Measurements from ENCODE around the gene ALDH7A1.

ALDH7A1 gene

DNA sequence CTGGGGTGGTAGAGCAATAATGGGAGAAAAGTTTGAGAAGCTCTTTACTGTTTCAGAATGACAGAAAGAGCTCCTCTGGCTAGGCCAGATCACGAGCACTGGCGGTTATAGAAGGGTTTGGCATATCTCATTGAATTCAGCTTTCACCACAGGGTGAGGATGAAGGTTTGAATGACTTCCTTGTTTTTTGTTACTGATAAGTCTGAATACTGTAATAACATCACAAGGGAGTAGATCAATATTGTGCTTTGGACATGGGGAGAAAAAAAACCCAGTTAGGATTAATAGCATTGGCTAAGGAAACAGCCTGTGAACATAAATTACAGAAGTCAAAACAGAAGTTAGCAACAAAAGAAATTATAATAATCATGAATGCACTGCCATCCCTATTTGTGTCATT lies 15.1 kb upstream of the ALDH7A1 start:
- H4K20me1 ChIP-seq (ENCODE audit: control insufficient read depth, insufficient read depth, low read depth, low read length): peaks cover 5% of the 10 kb centered on the region; the same call in 1 of the 2 replicates
- peaks cover 91% of the 10 kb centered on the region for H3K36me3 ChIP-seq (ENCODE audit: control insufficient read depth, low read length)

DNA sequence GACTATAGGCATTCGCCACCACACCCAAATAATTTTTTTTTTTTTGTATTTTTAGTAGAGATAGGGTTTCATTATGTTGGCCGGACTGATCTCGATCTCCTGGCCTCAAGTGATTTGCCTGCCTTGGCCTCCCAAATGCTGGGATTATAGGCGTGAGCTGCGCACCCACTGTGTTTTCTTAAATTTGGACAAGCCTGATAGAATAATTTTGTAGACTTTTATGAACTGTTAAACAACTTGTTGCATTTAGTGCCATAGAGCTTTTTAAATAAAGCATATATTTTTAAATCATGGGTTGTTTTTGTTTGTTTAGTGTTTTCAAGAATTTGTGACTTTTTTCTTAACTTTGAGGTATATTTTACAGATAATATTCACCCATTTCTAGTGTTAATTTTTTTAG lies 10.5 kb upstream of the ALDH7A1 start:
- H3K79me2 ChIP-seq (ENCODE audit: control insufficient read depth, low read length): peaks cover 96% of the 10 kb centered on the region
- H3K4me3 ChIP-seq (ENCODE audit: low read length): peak overlapping the region; percentile 40
- H4K20me1 ChIP-seq (ENCODE audit: control insufficient read depth, insufficient read depth, low read depth, low read length): peaks cover 10% of the 10 kb centered on the region; the same call in 1 of the 2 replicates
- H3F3A ChIP-seq (ENCODE audit: control insufficient read depth, insufficient read depth): 0 out of 2 replicates have a peak, but pooled peaks cover 4% of the 10 kb centered on the region
- TF ChIP-seq, protein P1, sequence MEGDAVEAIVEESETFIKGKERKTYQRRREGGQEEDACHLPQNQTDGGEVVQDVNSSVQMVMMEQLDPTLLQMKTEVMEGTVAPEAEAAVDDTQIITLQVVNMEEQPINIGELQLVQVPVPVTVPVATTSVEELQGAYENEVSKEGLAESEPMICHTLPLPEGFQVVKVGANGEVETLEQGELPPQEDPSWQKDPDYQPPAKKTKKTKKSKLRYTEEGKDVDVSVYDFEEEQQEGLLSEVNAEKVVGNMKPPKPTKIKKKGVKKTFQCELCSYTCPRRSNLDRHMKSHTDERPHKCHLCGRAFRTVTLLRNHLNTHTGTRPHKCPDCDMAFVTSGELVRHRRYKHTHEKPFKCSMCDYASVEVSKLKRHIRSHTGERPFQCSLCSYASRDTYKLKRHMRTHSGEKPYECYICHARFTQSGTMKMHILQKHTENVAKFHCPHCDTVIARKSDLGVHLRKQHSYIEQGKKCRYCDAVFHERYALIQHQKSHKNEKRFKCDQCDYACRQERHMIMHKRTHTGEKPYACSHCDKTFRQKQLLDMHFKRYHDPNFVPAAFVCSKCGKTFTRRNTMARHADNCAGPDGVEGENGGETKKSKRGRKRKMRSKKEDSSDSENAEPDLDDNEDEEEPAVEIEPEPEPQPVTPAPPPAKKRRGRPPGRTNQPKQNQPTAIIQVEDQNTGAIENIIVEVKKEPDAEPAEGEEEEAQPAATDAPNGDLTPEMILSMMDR (IDR thresholded peaks at IDR 0.05; ENCODE audit: low read depth, low read length, poor library complexity, severe bottlenecking): no peak
- no peak for TF ChIP-seq EZH2phosphoT487 (IDR thresholded peaks at IDR 0.05; ENCODE audit: borderline replicate concordance, low read length)
- H3K27ac ChIP-seq (ENCODE audit: low read depth, low read length): no peak overlapping the region
- H3K9me3 ChIP-seq (ENCODE audit: control insufficient read depth, insufficient read depth, low read length): no peaks in the 10 kb centered on the region
- peak overlapping the region; percentile 50 for H3K4me2 ChIP-seq (ENCODE audit: low read length)
- peaks cover 68% of the 10 kb centered on the region for H3K4me1 ChIP-seq (ENCODE audit: control insufficient read depth, low read length)
- no peaks in the 10 kb centered on the region for H3K9me2 ChIP-seq (replicated peaks; ENCODE audit: control insufficient read depth, low read length)
- no peaks in the 10 kb centered on the region for H3K27me3 ChIP-seq (ENCODE audit: control insufficient read depth, low read length)
- peaks cover 77% of the 10 kb centered on the region for H3K36me3 ChIP-seq (ENCODE audit: control insufficient read depth, low read length)

More for the DNA sequence above, 15.1 kb upstream of the ALDH7A1 start:
- Histone ChIP-seq H3K4me1 (ENCODE audit: control insufficient read depth, low read length) (peaks cover 71% of the 10 kb centered on the region), H3K9me3 (ENCODE audit: control insufficient read depth, insufficient read depth, low read length) (no peaks in the 10 kb centered on the region), H3K4me2 (ENCODE audit: low read length) (peak overlapping the region; percentile 24; the same call in 1 of the 2 replicates), H3F3A (ENCODE audit: control insufficient read depth, insufficient read depth) (0 out of 2 replicates have a peak, but pooled peaks cover 3% of the 10 kb centered on the region), H3K9me2 (replicated peaks; ENCODE audit: control insufficient read depth, low read length) (no peaks in the 10 kb centered on the region), H3K27ac (ENCODE audit: low read depth, low read length) (no peak overlapping the region), H3K27me3 (ENCODE audit: control insufficient read depth, low read length) (no peaks in the 10 kb centered on the region), H3K79me2 (ENCODE audit: control insufficient read depth, low read length) (peaks cover 97% of the 10 kb centered on the region), H3K4me3 (ENCODE audit: low read length) (no peak overlapping the region)
- no peak for TF ChIP-seq EZH2phosphoT487 (IDR thresholded peaks at IDR 0.05; ENCODE audit: borderline replicate concordance, low read length)
- TF ChIP-seq, protein P1 (IDR thresholded peaks at IDR 0.05; ENCODE audit: low read depth, low read length, poor library complexity, severe bottlenecking): no peak

DNA sequence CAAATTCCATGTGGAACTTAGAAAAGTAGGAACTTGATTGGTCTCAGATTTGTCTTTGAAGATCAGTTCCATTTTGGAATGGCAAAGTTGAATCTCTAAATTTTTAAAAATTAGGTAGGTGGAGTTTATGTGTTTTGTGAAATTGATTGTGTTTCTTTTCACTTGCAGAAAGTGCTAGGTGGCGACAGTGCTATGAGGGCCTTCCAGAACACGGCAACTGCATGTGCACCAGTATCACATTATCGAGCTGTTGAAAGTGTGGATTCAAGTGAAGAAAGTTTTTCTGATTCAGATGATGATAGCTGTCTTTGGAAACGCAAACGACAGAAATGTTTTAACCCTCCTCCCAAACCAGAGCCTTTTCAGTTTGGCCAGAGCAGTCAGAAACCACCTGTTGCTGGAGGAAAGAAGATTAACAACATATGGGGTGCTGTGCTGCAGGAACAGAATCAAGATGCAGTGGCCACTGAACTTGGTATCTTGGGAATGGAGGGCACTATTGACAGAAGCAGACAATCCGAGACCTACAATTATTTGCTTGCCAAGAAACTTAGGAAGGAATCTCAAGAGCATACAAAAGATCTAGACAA lies 8.5 kb upstream of the ALDH7A1 start:
- Histone ChIP-seq H3K9me3 (ENCODE audit: control insufficient read depth, insufficient read depth, low read length) (peaks cover 3% of the 10 kb centered on the region), H3K4me2 (ENCODE audit: low read length) (peak overlapping the region; percentile 62), H3K79me2 (ENCODE audit: control insufficient read depth, low read length) (peaks cover 78% of the 10 kb centered on the region), H3K4me3 (ENCODE audit: low read length) (peak overlapping the region; percentile 23), H3F3A (ENCODE audit: control insufficient read depth, insufficient read depth) (0 out of 2 replicates have a peak, but pooled peaks cover 4% of the 10 kb centered on the region), H4K20me1 (ENCODE audit: control insufficient read depth, insufficient read depth, low read depth, low read length) (peaks cover 10% of the 10 kb centered on the region; the same call in 1 of the 2 replicates), H3K4me1 (ENCODE audit: control insufficient read depth, low read length) (peaks cover 59% of the 10 kb centered on the region), H3K27me3 (ENCODE audit: control insufficient read depth, low read length) (no peaks in the 10 kb centered on the region), H3K27ac (ENCODE audit: low read depth, low read length) (peak overlapping the region; percentile 27; the same call in 1 of the 2 replicates), H3K36me3 (ENCODE audit: control insufficient read depth, low read length) (peaks cover 59% of the 10 kb centered on the region), H3K9me2 (replicated peaks; ENCODE audit: control insufficient read depth, low read length) (no peaks in the 10 kb centered on the region)
- TF ChIP-seq EZH2phosphoT487 (IDR thresholded peaks at IDR 0.05; ENCODE audit: borderline replicate concordance, low read length): no peak
- TF ChIP-seq, protein P1 (IDR thresholded peaks at IDR 0.05; ENCODE audit: low read depth, low read length, poor library complexity, severe bottlenecking): peak; percentile 29
